HepG2 (cell line): ENCODE measurements around the gene MRM2. TPM values are rescaled to one million over a fixed set of nuclear protein-coding genes. Genes with fewer than 3 reads are reported as not detected.

Experiments
- ATAC-seq: fragments of 200-7000 bp; cut with Tn5 transposase; 3 replicates; pipeline ENCODE4 v1.9.1; 2020; ENCODE audit warnings: mild to moderate bottlenecking, moderate library complexity
- BruUV-seq: library from RNA; stranded (reverse); fragments of 400-500 nt; replicated peaks from 2 replicates; lab custom pipeline; 2021; lab: Mats Ljungman, UMichigan
- CTCF ChIA-PET: fragments of 300-600 bp; formaldehyde crosslinking; extraction: SDS; loops from one replicate; lab custom pipeline; 2021; ENCODE audit warnings: low total read pairs, inconsistent platforms, low intra/inter-chr PET ratio; lab: Yijun Ruan, JAX
- POLR2A ChIA-PET: fragments of 350-600 bp; sonication (Branson Sonifier 250); formaldehyde crosslinking; loops from one replicate; lab custom pipeline; 2020; ENCODE audit warnings: antibody characterized with exemption, inconsistent platforms; lab: Yijun Ruan, JAX
- DNase-seq: peaks from one replicate; pipeline ENCODE4 v3.0.0-alpha.2; 2015; ENCODE audit warnings: low spot score
- FAIRE-seq: peaks from 3 replicates; lab custom pipeline; 2011; peaks lifted over from hg19 to GRCh38; lab: Jason Lieb, UNC
- H2AFZ ChIP-seq: one replicate; pipeline ENCODE4 v1.6.1; 2011; ENCODE audit warnings: low read length, inconsistent platforms
- H3K27ac ChIP-seq: fragments of 300-600 bp; 3 replicates; pipeline ENCODE4 v1.8.0; 2011; ENCODE audit warnings: mixed run types, mild to moderate bottlenecking, mixed read lengths, low read length, inconsistent platforms; ENCODE audit not compliant: insufficient read depth; ENCODE audit errors: extremely low read length
- H3K27me3 ChIP-seq, 2 experiments: fragments of 200-600 bp in 1 of 2; 2 replicates in 1 of 2; 3 replicates in 1 of 2; pipeline versions ENCODE4 v1.6.0 to v1.8.0; 2011; ENCODE audit warnings: low read length in 2 of 2, mild to moderate bottlenecking in 2 of 2, moderate library complexity in 2 of 2, inconsistent platforms in 1 of 2; ENCODE audit not compliant: insufficient read depth in 2 of 2, control insufficient read depth in 1 of 2
- H3K36me3 ChIP-seq, 2 experiments: fragments of 200-600 bp in 1 of 2; replicated peaks in 1 of 2; 2 replicates in 1 of 2; 3 replicates in 1 of 2; pipeline versions ENCODE4 v1.5.1 to v1.8.0; 2011; ENCODE audit warnings: low read length in 2 of 2, inconsistent platforms in 1 of 2; ENCODE audit not compliant: insufficient read depth in 2 of 2, control insufficient read depth in 1 of 2
- H3K4me1 ChIP-seq: 2 replicates; pipeline ENCODE4 v1.5.1; 2012; ENCODE audit warnings: low read length, inconsistent platforms; ENCODE audit not compliant: insufficient read depth
- H3K4me2 ChIP-seq: 2 replicates; pipeline ENCODE4 v1.6.0; 2011; ENCODE audit warnings: low read depth, low read length, inconsistent platforms
- H3K4me3 ChIP-seq, 3 experiments: fragments of 200-600 bp in 1 of 3; sonication (generic), shearing (Covaris generic) in 1 of 3; replicated peaks in 1 of 3; 2 replicates each; pipeline ENCODE4 v1.5.1; 2011 to 2016; ENCODE audit warnings: low read length in 3 of 3, inconsistent platforms in 2 of 3, low read depth in 2 of 3, mild to moderate bottlenecking in 2 of 3, control low read depth in 1 of 3, mixed read lengths in 1 of 3; ENCODE audit not compliant: insufficient read depth in 1 of 3
- H3K79me2 ChIP-seq: one replicate; pipeline ENCODE4 v1.6.1; 2011; ENCODE audit warnings: low read length, inconsistent platforms; ENCODE audit not compliant: insufficient read depth
- H3K9ac ChIP-seq: 2 replicates; pipeline ENCODE4 v1.6.0; 2011; ENCODE audit warnings: mild to moderate bottlenecking, low read depth, low read length, inconsistent platforms; ENCODE audit not compliant: insufficient read depth
- H3K9me3 ChIP-seq: 2 replicates; pipeline ENCODE4 v1.5.1; 2012; ENCODE audit warnings: mild to moderate bottlenecking, low read length
- H4K20me1 ChIP-seq: 2 replicates; pipeline ENCODE4 v1.6.0; 2011; ENCODE audit warnings: inconsistent platforms, mild to moderate bottlenecking, low read length, moderate library complexity; ENCODE audit not compliant: insufficient read depth
- CBX2 ChIP-seq, 2 experiments: fragments of 200-600 bp in 1 of 2; sonication (generic); formaldehyde crosslinking in 1 of 2; IDR thresholded peaks; 2 replicates each; pipeline versions ENCODE4 v1.7.0 to v1.8.1; 2018 to 2022; ENCODE audit warnings: low read depth in 2 of 2, low read length in 1 of 2, mild to moderate bottlenecking in 1 of 2, missing genetic modification reagents in 1 of 2
- KAT8 ChIP-seq: IDR thresholded peaks from 2 replicates; pipeline ENCODE4 v1.6.1; 2016; ENCODE audit warnings: missing genetic modification reagents, missing compliant biosample characterization
- KMT2A ChIP-seq: sonication (generic); formaldehyde crosslinking; IDR thresholded peaks from 2 replicates; pipeline ENCODE4 v1.4.0; 2020; ENCODE audit warnings: missing genetic modification reagents
- MAZ ChIP-seq, 2 experiments: sonication (generic) in 1 of 2; formaldehyde crosslinking in 1 of 2; IDR thresholded peaks; 2 replicates each; pipeline versions ENCODE4 v1.5.0 to v1.6.1; 2012 to 2020; ENCODE audit warnings: low read depth in 2 of 2, mild to moderate bottlenecking in 2 of 2, borderline replicate concordance in 1 of 2, improper control_type of control experiment in 1 of 2, low read length in 1 of 2, missing genetic modification reagents in 1 of 2, moderate library complexity in 1 of 2
- MEIS1 ChIP-seq: sonication (generic); formaldehyde crosslinking; IDR thresholded peaks from 2 replicates; pipeline ENCODE4 v1.9.0; 2021; ENCODE audit warnings: mild to moderate bottlenecking, missing genetic modification reagents, moderate library complexity, borderline replicate concordance
- NFYB ChIP-seq: sonication (generic); formaldehyde crosslinking; IDR thresholded peaks from 2 replicates; pipeline ENCODE4 v1.4.0; 2020; ENCODE audit warnings: missing genetic modification reagents
- NR2C2 ChIP-seq: sonication (generic); formaldehyde crosslinking; IDR thresholded peaks from 2 replicates; pipeline ENCODE4 v1.4.0; 2020; ENCODE audit warnings: missing genetic modification reagents, mild to moderate bottlenecking, moderate library complexity, borderline replicate concordance
- POLR2AphosphoS5 ChIP-seq: IDR thresholded peaks from 2 replicates; pipeline ENCODE4 v1.6.1; 2012; ENCODE audit warnings: low read depth, low read length
- TMF1 ChIP-seq: sonication (generic); formaldehyde crosslinking; IDR thresholded peaks from 2 replicates; pipeline ENCODE4 v1.8.1; 2022; ENCODE audit warnings: low read depth, missing genetic modification reagents
- ZNF800 ChIP-seq: sonication (generic); formaldehyde crosslinking; IDR thresholded peaks from 2 replicates; pipeline ENCODE4 v1.4.0; 2020; ENCODE audit warnings: missing genetic modification reagents
- WGBS: methylation state at CpG from one replicate; pipeline ENCODE4 v1.1.6; 2017; ENCODE audit warnings: low lambda C conversion rate; 5-methylcytosine and 5-hydroxymethylcytosine counted together
- in situ Hi-C: cut with HindIII; loops from 2 replicates; pipeline ENCODE4 v1.10.0; 2017; ENCODE audit warnings: low pct_unique_long_range_greater_than_20kb; ENCODE audit not compliant: extremely low pct_ligation_motif_present
- intact Hi-C: fragments of 100-400 bp; cut with micrococcal nuclease; formaldehyde crosslinking; loops from one replicate; pipeline ENCODE4 v1.10.0; 2022; ENCODE audit not compliant: unreplicated experiment
- polyA plus RNA-seq, 8 experiments: library from polyadenylated mRNA; depleted of rRNA in 3 of 8; stranded (reverse) in 7 of 8; unstranded in 1 of 8; fragments of >200 nt; fragmentation: Illumina TruSeq in 4 of 8; extraction: Trizol in 4 of 8; gene quantifications; 2 replicates each; pipeline versions ENCODE4 v1.2.1 to v1.2.3, GENCODE V29; 2011 to 2016; ENCODE audit warnings: low read depth in 4 of 8, missing spikeins in 1 of 8, mixed read lengths in 1 of 8; ENCODE audit not compliant: insufficient read depth in 1 of 8
- total RNA-seq, 5 experiments: library from RNA; depleted of rRNA; stranded (reverse); fragments of >200 nt; fragmentation: Illumina TruSeq; extraction: Trizol; gene quantifications; 2 replicates each; pipeline ENCODE4 v1.2.3, GENCODE V29; 2016; ENCODE audit warnings: low read depth in 1 of 5

Gene MRM2
- total and polyA plus RNA-seq, 2 of the 13 experiments (the other 11 are each of a cell fraction or from before 2014, with no cell fraction given): 13.2 to 34.2 TPM

DNA sequence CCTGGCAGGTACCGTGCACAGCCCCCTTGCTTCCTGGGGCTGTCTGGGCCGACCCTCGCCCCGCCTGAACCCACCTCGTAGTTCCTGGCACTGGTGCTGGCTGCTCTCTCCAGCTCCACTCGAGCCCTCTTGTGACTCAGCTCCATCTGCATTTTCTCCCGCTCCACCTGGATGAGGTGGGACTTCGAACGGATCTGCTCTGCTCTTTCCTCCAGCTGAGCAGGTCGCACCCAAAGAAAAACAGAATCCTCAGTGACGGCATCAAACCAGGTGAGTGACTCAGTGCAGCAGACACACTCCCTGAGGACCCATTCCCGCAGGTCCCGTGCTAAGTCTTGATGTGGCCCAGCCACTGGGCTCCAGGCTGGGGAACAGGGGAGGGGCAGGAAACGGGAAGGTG is 16.7 kb downstream of the MRM2 start (continued):
- TF ChIP-seq CBX2 (IDR thresholded peaks at IDR 0.05; ENCODE audit: low read depth, low read length) (no peak), CBX2 (CRISPR knock-in tag; IDR thresholded peaks at IDR 0.05; ENCODE audit: low read depth) (no peak)

- Histone ChIP-seq H3K4me1 (peaks cover 5% of the 10 kb centered on the region), H3K4me2 (no peak overlapping the region), H3K9ac (no peak overlapping the region), H3K27ac (no peak overlapping the region), H3K36me3 (peaks cover 36 to 88% of the 10 kb centered on the region in 2 experiments), H3K27me3 (no peaks in the 10 kb centered on the region), H3K9me3 (no peaks in the 10 kb centered on the region), H3K79me2 (peaks cover 47% of the 10 kb centered on the region), H2AFZ (no peak overlapping the region), H3K4me3 (no peak overlapping the region), H4K20me1 (peaks cover 2% of the 10 kb centered on the region; the same call in 1 of the 2 replicates)
- FAIRE-seq: no peak
- intact Hi-C loops (no loop called here), in situ Hi-C loops (loop anchor here (25.0 kb wide), 1 partner anchor 638 kb away; no protein-coding TSS in a partner anchor)
- CTCF ChIA-PET: no interaction called here
- BruUV-seq: no TSS peak
- 86% methylated on average over 1 of the region's 4 CpGs for WGBS
- POLR2A ChIA-PET: no interaction called here
- no peak for ATAC-seq
- no peak for TF ChIP-seq POLR2AphosphoS5
- no peak for TF ChIP-seq ZNF800 (CRISPR knock-in tag)
- no peak for TF ChIP-seq NR2C2 (CRISPR knock-in tag)
- TF ChIP-seq KAT8 (CRISPR knock-in tag): no peak
- TF ChIP-seq MEIS1 (CRISPR knock-in tag): no peak
- TF ChIP-seq KMT2A (CRISPR knock-in tag): no peak
- no peak for TF ChIP-seq TMF1 (CRISPR knock-in tag)
- TF ChIP-seq MAZ (IDR thresholded peaks at IDR 0.05; ENCODE audit: borderline replicate concordance, low read depth, low read length): no peak
- TF ChIP-seq MAZ (CRISPR knock-in tag; IDR thresholded peaks at IDR 0.05; ENCODE audit: low read depth): no peak
- no peak for TF ChIP-seq NFYB (CRISPR knock-in tag)
- DNase-seq: no peak
These were observed 17.1 kb downstream of the MRM2 start for GRCh38 chr7:2224934-2225333.
